AG09319 (cell line): ENCODE data around the gene IPMK.

Experiments
- DNase-seq: peaks from one replicate; pipeline ENCODE4 v3.0.0-alpha.2; 2010; ENCODE audit warnings: low read depth; ENCODE audit errors: extremely low read depth
- CTCF ChIP-seq: IDR thresholded peaks from 2 replicates; pipeline ENCODE4 v1.5.1; 2011; ENCODE audit warnings: low read depth, mild to moderate bottlenecking, inconsistent platforms, low read length, moderate library complexity

IPMK gene

GRCh38 chr10:58150290-58150689 is 117.4 kb downstream of the IPMK start:
- no peak for DNase-seq
- TF ChIP-seq CTCF, result no peak

GRCh38 chr10:58143944-58144343 is 123.8 kb downstream of the IPMK start:
- no peak for TF ChIP-seq CTCF
- no peak for DNase-seq
